B cell (primary cell): ENCODE results near the gene C6orf89. TPM values are rescaled to one million over a fixed set of nuclear protein-coding genes. Genes with fewer than 3 reads are reported as not detected.

Source experiments
- ATAC-seq: fragments of 200-7000 bp; cut with Tn5 transposase; one replicate; pipeline ENCODE4 v1.10.0; 2021; ENCODE audit warnings: low read depth, mild to moderate bottlenecking, moderate number of reproducible peaks, moderate library complexity
- CTCF ChIA-PET: fragments of 350-600 bp; sonication (Branson Sonifier 250); formaldehyde crosslinking; loops from one replicate; lab custom pipeline; 2021; ENCODE audit warnings: antibody characterized with exemption, inconsistent platforms; lab: Charles Lee
- POLR2A ChIA-PET: fragments of 350-600 bp; sonication (Branson Sonifier 250); formaldehyde crosslinking; loops from one replicate; lab custom pipeline; 2021; ENCODE audit warnings: antibody characterized with exemption; lab: Charles Lee
- DNase-seq: peaks from one replicate; pipeline ENCODE4 v3.0.0; 2013
- H2AFZ ChIP-seq: 2 replicates; pipeline ENCODE4 v1.6.1; 2012; ENCODE audit warnings: mild to moderate bottlenecking, low read depth, low read length; ENCODE audit not compliant: insufficient read depth, poor library complexity, severe bottlenecking
- H3K27ac ChIP-seq, 2 donors: 1 replicate in 1 of 2; 2 replicates in 1 of 2; pipeline ENCODE4 v1.5.1; 2012 to 2013; ENCODE audit warnings: low read length in 2 of 2, mild to moderate bottlenecking in 2 of 2, moderate library complexity in 1 of 2
- H3K27me3 ChIP-seq, 4 experiments: fragments of 200-600 bp in 1 of 4; sonication (generic) in 1 of 4; replicated peaks in 1 of 4; 1 replicate in 2 of 4; 2 replicates in 2 of 4; pipeline versions ENCODE4 v1.6.1 to v1.7.0; 2013 to 2016; ENCODE audit warnings: low read length in 3 of 4, mild to moderate bottlenecking in 2 of 4, mixed read lengths in 1 of 4, moderate library complexity in 1 of 4; ENCODE audit not compliant: insufficient read depth in 4 of 4, control insufficient read depth in 3 of 4; ENCODE audit errors: control extremely low read depth in 1 of 4
- H3K36me3 ChIP-seq, 2 experiments: replicated peaks in 1 of 2; 1 replicate in 1 of 2; 2 replicates in 1 of 2; pipeline versions ENCODE4 v1.6.1 to v1.7.1; 2013; ENCODE audit warnings: low read length in 1 of 2; ENCODE audit not compliant: insufficient read depth in 2 of 2, control insufficient read depth in 1 of 2; ENCODE audit errors: control extremely low read depth in 1 of 2, extremely low read depth in 1 of 2
- H3K4me1 ChIP-seq, 2 donors: fragments of 200-600 bp in 1 of 2; sonication (generic) in 1 of 2; 1 replicate in 1 of 2; 2 replicates in 1 of 2; pipeline versions ENCODE4 v1.5.1 to v1.6.1; 2013 to 2017; ENCODE audit warnings: low read length in 2 of 2; ENCODE audit not compliant: control insufficient read depth in 2 of 2, insufficient read depth in 2 of 2
- H3K4me2 ChIP-seq: replicated peaks from 2 replicates; pipeline ENCODE3; 2012; ENCODE audit warnings: mild to moderate bottlenecking, low read depth, low read length; ENCODE audit not compliant: poor library complexity, severe bottlenecking
- H3K4me3 ChIP-seq, 5 experiments: fragments of 200-600 bp in 1 of 5; sonication (generic) in 1 of 5; 1 replicate in 3 of 5; 2 replicates in 2 of 5; pipeline versions ENCODE4 v1.5.1 to v1.7.0; 2011 to 2016; ENCODE audit warnings: low read length in 4 of 5, mild to moderate bottlenecking in 4 of 5, low read depth in 2 of 5, control low read depth in 1 of 5, moderate library complexity in 1 of 5; ENCODE audit not compliant: insufficient read depth in 1 of 5; ENCODE audit errors: control extremely low read depth in 1 of 5, extremely low read depth in 1 of 5
- H3K79me2 ChIP-seq: fragments of 200-600 bp; sonication (generic); one replicate; pipeline ENCODE4 v1.6.0; 2016; ENCODE audit warnings: low read length; ENCODE audit not compliant: control insufficient read depth, insufficient read depth
- H3K9ac ChIP-seq: fragments of 200-600 bp; sonication (generic); 2 replicates; pipeline ENCODE4 v1.6.1; 2017; ENCODE audit warnings: mild to moderate bottlenecking, low read length, moderate library complexity
- H3K9me3 ChIP-seq, 3 donors: one replicate each; pipeline versions ENCODE4 v1.6.1 to v1.7.1; 2013; ENCODE audit warnings: low read length in 2 of 3; ENCODE audit not compliant: control insufficient read depth in 2 of 3, insufficient read depth in 1 of 3; ENCODE audit errors: control extremely low read depth in 1 of 3
- H4K20me1 ChIP-seq: 2 replicates; pipeline ENCODE4 v1.6.0; 2012; ENCODE audit warnings: mild to moderate bottlenecking, low read length; ENCODE audit not compliant: insufficient read depth, control insufficient read depth, poor library complexity, severe bottlenecking
- H3K27ac Mint-ChIP-seq: one replicate; pipeline ENCODE4 v1.8.0; 2021; ENCODE audit warnings: mixed read lengths
- H3K27me3 Mint-ChIP-seq: one replicate; pipeline ENCODE4 v1.8.0; 2021; ENCODE audit warnings: mixed read lengths
- H3K4me1 Mint-ChIP-seq: one replicate; pipeline ENCODE4 v1.8.0; 2021; ENCODE audit warnings: mixed read lengths
- H3K4me3 Mint-ChIP-seq: one replicate; pipeline ENCODE4 v1.8.0; 2021; ENCODE audit warnings: mixed read lengths
- H3K9me3 Mint-ChIP-seq: one replicate; pipeline ENCODE4 v1.8.0; 2022; ENCODE audit warnings: mixed read lengths; ENCODE audit not compliant: insufficient read depth
- CTCF ChIP-seq: fragments of 200-600 bp; IDR thresholded peaks from one replicate; pipeline ENCODE4 v1.8.0; 2022; ENCODE audit warnings: antibody characterized with exemption, mild to moderate bottlenecking
- EZH2 ChIP-seq: IDR thresholded peaks from 2 replicates; pipeline ENCODE4 v1.6.1; 2012; ENCODE audit warnings: borderline replicate concordance, low read depth, mild to moderate bottlenecking, moderate library complexity, low read length; ENCODE audit not compliant: insufficient read depth, poor library complexity, severe bottlenecking
- WGBS: methylation state at CpG from one replicate; pipeline ENCODE4 v1.1.5; 2013; ENCODE audit warnings: missing lambda C conversion rate; ENCODE audit not compliant: insufficient coverage; 5-methylcytosine and 5-hydroxymethylcytosine counted together
- intact Hi-C: fragments of 100-400 bp; cut with micrococcal nuclease; formaldehyde crosslinking; loops from one replicate; pipeline ENCODE4 v1.10.0; 2022
- polyA plus RNA-seq: library from polyadenylated mRNA; depleted of rRNA; stranded (reverse); fragments of >200 nt; gene quantifications from 2 replicates; pipeline ENCODE4 v1.2.3, GENCODE V29; 2012
- total RNA-seq, 2 donors: library from RNA; stranded (reverse); fragments of 120-200 nt in 1 of 2; gene quantifications; 1 replicate in 1 of 2; 2 replicates in 1 of 2; pipeline versions ENCODE4 v1.2.3 to v1.2.4, GENCODE V29; 2013 to 2022

C6orf89 gene
- total and polyA plus RNA-seq, 2 donors (not counting 1 experiment from before 2014, with no cell fraction given), result 13.0 to 35.3 TPM

- 94% methylated on average over 7 of the region's 8 CpGs for WGBS
- H3K27ac ChIP-seq, result no peak overlapping the region
- peaks cover 0 to 37% of the 10 kb centered on the region in 2 experiments for H3K36me3 ChIP-seq
- intact Hi-C loops, result loop anchor here (10.0 kb wide), 1 partner anchor 431 kb away; no protein-coding TSS in a partner anchor
- ATAC-seq (no peak), DNase-seq (no peak)
- no peak overlapping the region for H3K9ac ChIP-seq
- Mint-ChIP-seq H3K27me3 (no peaks in the 10 kb centered on the region), H3K27ac (no peak overlapping the region), H3K9me3 (no peaks in the 10 kb centered on the region), H3K4me1 (no peaks in the 10 kb centered on the region), H3K4me3 (no peak overlapping the region)
- H3K9me3 ChIP-seq, result no peaks in the 10 kb centered on the region
- peaks cover 13% of the 10 kb centered on the region for H3K79me2 ChIP-seq
- H3K4me2 ChIP-seq, result no peak overlapping the region
- no peak overlapping the region for H2AFZ ChIP-seq
- no peaks in the 10 kb centered on the region for H4K20me1 ChIP-seq
- ChIA-PET CTCF (interaction anchor here (1.3 kb wide), 1 partner anchor 90 kb away, joined by 3 read pairs; no protein-coding TSS in a partner anchor), POLR2A (no interaction called here)
- TF ChIP-seq EZH2 (no peak), CTCF (no peak)
- no peaks in the 10 kb centered on the region for H3K4me1 ChIP-seq
- no peak overlapping the region for H3K4me3 ChIP-seq
- no peaks in the 10 kb centered on the region for H3K27me3 ChIP-seq
Measured at GRCh38 chr6:36856277-36856676, 29.5 kb upstream of the C6orf89 start.

- no peaks in the 10 kb centered on the region for H3K27me3 Mint-ChIP-seq
- POLR2A ChIA-PET, result no interaction called here
- WGBS, result 100% methylated on average over 4 of the region's 4 CpGs
- H3K27ac ChIP-seq, result no peak overlapping the region
- no peaks in the 10 kb centered on the region for H3K9me3 Mint-ChIP-seq
- H3K79me2 ChIP-seq, result peaks cover 16% of the 10 kb centered on the region
- no peak for ATAC-seq
- H3K4me2 ChIP-seq, result no peak overlapping the region
- CTCF ChIA-PET, result interaction anchor here (0.9 to 1.3 kb wide), 2 partner anchors 91 to 353 kb away, joined by 3 read pairs; no protein-coding TSS in a partner anchor
- H3K4me1 Mint-ChIP-seq, result no peaks in the 10 kb centered on the region
- no peaks in the 10 kb centered on the region for H3K27me3 ChIP-seq
- no peak overlapping the region for H3K4me3 ChIP-seq
- H3K9ac ChIP-seq, result no peak overlapping the region
- TF ChIP-seq EZH2 (no peak), CTCF (no peak)
- H3K36me3 ChIP-seq, result peaks cover 0 to 37% of the 10 kb centered on the region in 2 experiments
- no peak overlapping the region for H2AFZ ChIP-seq
- DNase-seq, result no peak
- H3K4me3 Mint-ChIP-seq, result no peak overlapping the region
- intact Hi-C loops, result loop anchor here (10.0 kb wide), 1 partner anchor 433 kb away; no protein-coding TSS in a partner anchor
- H3K27ac Mint-ChIP-seq, result no peak overlapping the region
- H3K4me1 ChIP-seq, result no peaks in the 10 kb centered on the region
- no peaks in the 10 kb centered on the region for H4K20me1 ChIP-seq
- H3K9me3 ChIP-seq, result no peaks in the 10 kb centered on the region
Measured at GRCh38 chr6:36857325-36857724, 28.4 kb upstream of the C6orf89 start.
